Activated naive CD4-positive, alpha-beta T cell (primary cell): ENCODE measurements around the gene TRIO.

ENCODE experiments used
- DNase-seq, 4 experiments: peaks; one replicate each; lab custom pipeline; 2025; lab: John Stamatoyannopoulos, UW

TRIO gene

DNA sequence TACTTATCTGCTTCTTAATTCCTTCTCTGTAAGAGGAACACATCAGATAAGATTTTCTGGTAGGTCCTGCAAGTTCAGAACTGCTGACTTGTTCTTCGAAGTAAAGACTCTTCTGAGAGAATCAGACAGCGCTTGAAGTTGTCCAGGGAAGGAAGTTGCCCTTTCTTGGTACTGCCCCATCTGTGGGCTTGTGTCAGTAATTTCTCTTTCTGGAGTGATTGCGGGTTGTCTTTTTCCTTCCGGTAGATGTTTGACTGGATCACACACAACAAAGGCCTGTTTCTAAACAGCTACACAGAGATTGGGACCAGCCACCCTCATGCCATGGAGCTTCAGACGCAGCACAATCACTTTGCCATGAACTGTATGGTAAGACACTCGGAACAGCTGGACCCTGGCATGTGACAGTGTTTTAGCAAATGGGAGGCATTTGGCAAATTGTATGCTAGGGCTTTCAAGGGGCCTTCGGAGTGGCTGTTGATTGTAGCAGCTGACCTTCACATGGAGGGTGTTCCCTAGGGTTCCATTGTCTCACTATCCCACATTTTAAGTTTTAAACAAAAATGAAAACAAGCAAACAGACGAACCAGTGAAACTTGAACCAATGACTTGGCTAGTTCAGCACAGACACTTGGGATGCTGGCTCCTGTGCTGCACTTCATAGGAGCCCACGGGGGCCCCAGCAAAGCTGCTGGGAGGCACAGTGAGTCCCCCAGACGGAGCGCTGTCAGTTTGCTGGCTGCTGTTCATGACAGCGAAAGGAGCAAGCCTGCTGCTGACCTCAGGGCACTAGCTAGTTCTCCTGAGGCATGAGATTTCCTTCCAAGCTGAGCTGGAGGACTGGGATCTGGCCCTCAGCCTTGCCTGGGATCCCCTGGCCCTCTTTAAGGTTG, 149.9 kb downstream of the TRIO start:
- no peak for DNase-seq

DNA sequence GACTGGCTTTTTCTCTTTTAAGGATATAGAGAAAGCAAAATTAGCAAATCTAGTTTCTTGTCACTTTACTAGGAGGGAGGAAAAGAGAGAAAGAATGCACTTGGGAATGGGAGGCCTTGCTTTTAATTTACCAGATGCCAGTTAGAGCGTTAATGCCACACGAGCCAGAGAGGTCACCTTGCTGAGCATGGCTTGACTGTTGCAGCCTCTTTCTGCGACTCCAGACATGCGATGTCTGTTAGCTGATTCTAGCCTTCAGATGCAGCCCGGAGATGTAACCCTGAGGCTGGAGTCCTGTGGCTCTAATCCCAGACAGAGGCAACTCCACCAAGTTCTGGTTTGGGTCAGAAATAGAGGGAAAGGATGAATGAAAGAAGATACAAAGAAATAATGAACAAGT, 152.5 kb downstream of the TRIO start:
- no peak for DNase-seq

DNA sequence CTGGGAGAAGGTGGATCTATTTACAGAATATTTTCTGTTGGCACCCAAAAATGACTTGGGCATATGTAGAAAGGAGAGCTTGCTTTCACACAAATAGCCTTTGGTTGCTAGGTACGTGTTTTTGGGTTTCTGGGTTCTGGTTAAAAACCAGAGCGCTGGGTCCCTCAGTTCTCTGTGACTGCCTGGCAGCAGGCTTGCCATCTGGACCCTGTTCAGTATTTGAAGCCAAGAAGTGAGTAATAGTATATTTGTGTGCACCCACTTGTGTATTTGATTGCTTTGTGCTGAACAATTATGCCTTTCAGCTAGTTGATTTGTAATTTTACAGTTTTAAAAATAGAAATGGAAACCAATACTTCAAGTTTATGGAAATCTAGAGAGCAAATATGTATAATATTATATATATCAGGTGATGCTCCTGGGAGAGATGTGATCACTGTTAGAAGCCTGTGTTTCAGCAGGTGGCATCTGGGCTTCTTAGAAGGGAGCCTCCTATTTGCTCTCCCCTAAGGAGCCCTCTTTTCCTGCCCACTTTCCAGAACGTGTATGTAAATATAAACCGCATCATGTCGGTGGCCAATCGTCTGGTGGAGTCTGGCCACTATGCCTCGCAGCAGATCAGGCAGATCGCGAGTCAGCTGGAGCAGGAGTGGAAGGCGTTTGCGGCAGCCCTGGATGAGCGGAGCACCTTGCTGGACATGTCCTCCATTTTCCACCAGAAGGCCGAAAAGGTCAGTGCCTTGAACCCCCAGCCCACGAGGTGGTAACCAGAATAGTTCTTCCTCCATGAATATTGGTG, 153.6 kb downstream of the TRIO start:
- DNase-seq, result no peak

GRCh38 chr5:14297697-14298096, 154.6 kb downstream of the TRIO start:
- no peak for DNase-seq

DNA sequence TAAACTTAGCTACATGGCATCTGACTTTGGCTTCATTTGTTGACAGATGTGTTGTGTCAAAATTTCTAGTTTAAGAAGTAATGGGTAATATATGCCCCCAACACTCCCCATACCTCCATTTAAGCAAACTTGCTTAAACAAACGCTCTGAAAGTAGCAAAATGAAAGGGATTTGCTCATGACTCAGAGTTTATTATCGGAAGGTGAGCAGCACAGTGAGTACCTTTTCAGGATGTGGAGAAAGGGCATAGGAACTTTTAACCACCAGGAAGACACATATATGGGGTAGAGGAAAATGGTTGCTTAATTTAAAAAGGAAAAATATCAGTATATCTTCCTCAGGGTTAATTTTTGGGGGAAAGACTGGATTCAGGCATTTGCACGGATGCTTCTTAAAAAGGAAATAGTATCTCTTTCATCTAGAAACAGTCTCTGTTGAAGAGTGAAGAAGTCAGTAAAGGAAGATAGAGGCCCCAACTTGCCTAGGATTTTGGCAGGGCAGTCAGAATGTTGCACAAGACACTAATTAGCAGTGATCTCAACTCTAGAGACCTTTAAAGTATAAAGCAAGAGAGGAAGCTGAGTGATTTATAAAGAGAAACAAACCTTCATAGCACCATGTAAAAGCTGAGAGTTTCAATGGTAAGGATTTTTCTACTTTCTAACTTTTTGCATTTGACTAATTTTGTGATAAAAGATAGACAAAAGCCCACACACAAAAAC, 155.1 kb downstream of the TRIO start:
- DNase-seq, result no peak

GRCh38 chr5:14299666-14300065, 156.5 kb downstream of the TRIO start:
- DNase-seq, result no peak

DNA sequence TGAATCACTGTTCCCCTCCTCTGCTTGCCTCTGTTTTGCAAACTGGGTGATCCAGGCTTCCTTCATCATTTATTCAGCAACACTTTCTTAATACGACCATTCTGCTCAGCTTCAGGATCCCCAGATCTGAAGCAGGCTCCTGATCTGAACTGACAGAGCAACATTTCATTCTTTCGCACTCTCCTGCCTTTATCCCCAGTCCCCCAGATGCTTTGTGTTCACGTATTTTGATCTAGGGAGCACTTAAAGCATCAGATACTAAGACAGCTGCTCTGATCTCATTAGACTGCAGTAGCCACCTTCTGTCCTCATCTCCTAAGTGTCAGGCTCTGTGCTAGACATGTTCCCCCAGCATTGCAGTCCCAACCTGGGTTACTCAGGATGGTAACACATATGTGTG, 158.0 kb downstream of the TRIO start:
- no peak for DNase-seq

- DNase-seq, result no peak
Observed at GRCh38 chr5:14302330-14302729, 159.2 kb downstream of the TRIO start.

- DNase-seq, result no peak
Observed at GRCh38 chr5:14305045-14305444, 161.9 kb downstream of the TRIO start.

- DNase-seq, result no peak
Observed at GRCh38 chr5:14306329-14306815, 163.2 kb downstream of the TRIO start.

DNA sequence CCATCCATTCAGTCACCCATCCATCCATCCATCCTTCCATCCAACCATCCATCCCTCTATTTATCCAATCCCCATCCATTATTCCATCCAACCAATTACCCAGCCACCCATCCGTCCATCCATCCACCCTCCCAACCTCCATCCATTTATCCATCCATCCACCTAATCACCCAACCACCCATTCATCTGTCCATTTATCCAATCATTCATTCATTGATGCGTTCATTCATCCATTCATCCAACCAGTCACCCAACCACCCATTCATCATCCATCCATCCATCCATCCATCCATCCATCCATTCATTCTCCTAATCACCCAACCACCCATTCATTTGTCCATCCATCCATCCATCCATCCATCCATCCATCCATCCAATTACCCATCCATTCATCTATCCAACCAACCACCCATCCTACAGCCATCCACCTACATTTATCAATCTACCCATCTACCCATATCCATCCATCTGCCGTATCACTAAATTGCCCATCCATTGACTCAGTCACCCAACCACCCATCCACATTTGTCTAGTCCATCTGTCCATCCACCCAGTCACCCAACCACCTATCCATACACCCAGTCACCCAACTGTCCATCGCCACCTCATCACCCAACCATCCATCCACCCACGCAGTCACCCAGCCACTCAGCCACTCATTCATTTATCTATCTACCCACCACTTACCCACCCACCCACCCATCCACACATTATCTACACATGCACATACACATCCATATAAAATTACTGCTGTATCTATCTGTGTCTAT, 165.4 kb downstream of the TRIO start:
- DNase-seq, result no peak

GRCh38 chr5:14309199-14309598, 166.1 kb downstream of the TRIO start:
- no peak for DNase-seq

DNA sequence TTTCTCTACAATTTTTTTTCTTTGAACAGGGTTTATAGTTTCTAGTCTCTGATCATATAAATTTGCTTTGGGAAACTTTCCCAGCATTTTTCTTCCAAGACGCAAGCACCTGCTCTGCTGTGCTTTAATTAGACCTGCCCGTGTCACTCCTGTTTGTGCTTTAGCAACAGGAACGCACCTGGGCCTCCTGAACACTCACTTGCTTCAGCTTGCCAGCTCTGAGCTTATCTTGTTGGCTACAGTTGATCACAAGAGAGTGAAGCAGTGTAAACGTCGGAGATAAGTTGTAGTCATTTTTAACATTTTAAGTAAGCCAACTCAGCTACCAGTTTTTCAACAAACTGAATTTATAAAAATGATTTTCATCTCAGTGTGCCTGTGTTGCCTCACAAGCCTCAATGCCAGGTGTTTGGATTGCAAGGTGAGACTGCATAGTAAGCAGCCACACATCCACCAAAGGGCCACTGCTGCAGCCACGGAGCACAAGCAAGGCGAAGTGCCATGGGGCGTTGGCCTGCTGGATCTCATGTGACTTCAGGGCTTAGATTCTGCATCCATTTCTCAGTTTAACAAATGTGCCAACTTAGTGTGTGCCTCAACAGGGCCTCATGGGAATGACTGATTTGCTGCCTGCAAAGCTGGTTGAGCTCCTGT, 166.9 kb downstream of the TRIO start:
- DNase-seq, result no peak

- DNase-seq, result no peak
Observed at GRCh38 chr5:14310901-14311300, 167.8 kb downstream of the TRIO start.

GRCh38 chr5:14313986-14314690, 171.0 kb downstream of the TRIO start:
- DNase-seq, result no peak

DNA sequence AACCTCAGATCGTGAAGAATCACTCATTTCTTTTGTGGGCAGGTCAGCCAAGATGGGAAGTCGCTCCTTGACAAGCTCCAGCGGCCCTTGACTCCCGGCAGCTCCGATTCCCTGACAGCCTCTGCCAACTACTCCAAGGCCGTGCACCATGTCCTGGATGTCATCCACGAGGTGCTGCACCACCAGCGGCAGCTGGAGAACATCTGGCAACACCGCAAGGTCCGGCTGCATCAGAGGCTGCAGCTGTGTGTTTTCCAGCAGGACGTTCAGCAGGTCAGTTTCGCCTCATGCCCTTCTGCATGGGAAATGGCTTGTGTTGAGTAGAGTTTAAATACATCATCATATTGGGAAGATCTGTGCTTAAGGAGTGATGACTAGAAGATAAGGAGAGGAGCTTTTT, 173.3 kb downstream of the TRIO start:
- no peak for DNase-seq

GRCh38 chr5:14319102-14319501, 176.0 kb downstream of the TRIO start:
- DNase-seq, result no peak

DNA sequence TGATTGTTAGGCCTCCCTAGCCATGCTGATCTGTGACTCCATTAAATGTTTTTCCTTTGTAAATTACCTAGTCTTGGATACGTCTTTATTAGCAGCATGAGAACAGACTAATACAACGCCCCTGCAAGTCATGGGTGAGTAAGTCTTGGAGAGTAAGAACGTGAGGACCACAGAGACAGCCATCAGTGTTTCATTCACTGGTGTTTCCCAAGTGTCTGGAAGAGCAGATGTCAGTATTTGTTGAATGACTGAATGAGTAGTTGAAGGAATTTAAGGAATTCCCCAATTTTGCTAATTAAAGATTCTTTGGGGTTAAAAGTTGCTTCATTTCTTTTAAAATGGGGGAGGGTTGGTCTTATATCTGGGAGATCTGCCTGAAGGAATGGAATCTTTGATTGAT, 178.8 kb downstream of the TRIO start:
- no peak for DNase-seq

DNA sequence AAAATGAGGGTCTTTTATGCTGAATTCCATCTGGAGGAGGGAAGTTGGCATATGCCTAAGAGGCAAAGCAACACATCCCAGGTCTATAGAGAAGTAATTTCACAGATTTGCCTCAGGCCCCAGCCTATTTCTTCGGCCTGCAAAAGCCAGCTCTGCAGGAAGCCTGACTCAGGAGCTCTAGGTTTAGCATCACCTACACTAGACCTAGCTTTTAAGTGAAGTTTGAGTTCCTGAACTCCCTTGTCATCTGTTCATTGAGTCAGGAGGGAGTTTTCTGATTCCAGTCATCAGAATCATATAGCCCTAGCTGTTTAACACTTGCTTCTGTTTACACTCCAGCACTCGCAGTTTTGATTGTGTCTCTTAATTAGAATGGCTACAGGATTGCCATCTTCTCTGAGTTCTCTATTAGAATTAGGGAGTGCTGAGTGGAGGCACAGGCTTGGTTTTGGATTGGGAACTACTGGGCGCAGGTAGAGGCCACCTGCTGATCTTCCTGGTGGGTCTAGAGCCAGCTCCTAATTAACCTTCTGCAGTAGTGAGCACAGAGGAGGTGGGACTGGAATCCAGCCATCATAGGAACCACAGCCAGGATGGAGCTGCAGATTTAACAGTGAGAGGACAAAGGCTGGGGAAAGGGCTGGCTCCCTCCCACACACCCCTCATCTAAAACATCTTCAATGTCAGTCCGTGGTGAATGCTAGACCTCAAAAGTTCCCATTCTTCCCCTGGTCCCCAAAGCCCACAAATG, 179.5 kb downstream of the TRIO start:
- DNase-seq, result no peak

DNA sequence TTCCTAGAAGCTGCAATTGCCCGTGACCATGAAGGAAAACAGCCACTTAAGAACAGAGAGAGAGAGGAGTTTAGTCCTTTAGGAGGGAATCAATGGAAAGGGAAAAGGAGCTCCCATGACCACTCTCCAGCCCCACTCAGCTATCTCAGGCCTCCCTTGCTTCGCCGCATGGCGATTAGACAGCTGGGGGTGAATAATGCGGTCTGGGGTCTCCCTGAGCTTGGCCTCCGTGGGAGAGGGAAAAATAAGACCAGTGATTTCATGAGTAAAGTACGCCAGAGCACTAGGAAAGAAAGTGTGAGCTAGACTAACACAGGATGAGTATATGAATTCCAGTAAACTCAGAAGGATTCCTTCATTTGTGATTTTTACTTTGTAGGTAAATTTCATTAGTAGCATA, 180.3 kb downstream of the TRIO start:
- DNase-seq, result no peak
